ENCODE results near the gene IL11RA. TPM values are rescaled to one million over a fixed set of nuclear protein-coding genes. Genes with fewer than 3 reads are reported as not detected.

The IL11RA gene
- total and polyA plus RNA-seq, 9 of the 15 experiments (the other 6 are each of a cell fraction or from before 2014, with no cell fraction given), result 0.11 to 5.8 (median 2.8) TPM

DNA sequence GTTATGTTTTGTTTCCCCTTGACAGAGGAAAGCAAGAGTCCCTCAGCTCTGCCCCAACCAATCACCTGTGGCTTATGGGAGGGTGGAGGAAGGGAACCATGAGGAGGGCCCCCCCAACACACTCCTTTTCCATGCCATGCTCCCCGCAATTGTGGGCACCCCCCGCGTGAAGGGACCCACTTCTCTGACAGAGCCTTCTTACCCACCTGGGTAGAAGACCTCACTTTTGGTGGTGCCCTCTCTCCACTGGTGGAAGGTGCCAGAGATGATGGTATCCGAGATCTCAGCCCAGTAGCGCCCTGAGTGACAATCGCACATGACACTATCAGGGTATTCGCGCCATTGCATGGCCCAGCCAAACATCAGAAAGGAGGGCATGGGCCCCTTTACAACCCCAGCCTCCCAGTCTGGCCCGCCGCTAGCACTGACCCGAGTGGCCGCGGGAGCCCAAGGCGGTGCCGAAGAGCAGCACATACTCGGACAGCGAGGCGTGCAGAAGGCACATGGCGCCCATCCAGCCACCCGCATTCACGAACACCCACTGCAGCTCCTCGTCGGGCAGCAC is 15.1 kb upstream of the IL11RA start (continued):
- TF ChIP-seq, protein P1, sequence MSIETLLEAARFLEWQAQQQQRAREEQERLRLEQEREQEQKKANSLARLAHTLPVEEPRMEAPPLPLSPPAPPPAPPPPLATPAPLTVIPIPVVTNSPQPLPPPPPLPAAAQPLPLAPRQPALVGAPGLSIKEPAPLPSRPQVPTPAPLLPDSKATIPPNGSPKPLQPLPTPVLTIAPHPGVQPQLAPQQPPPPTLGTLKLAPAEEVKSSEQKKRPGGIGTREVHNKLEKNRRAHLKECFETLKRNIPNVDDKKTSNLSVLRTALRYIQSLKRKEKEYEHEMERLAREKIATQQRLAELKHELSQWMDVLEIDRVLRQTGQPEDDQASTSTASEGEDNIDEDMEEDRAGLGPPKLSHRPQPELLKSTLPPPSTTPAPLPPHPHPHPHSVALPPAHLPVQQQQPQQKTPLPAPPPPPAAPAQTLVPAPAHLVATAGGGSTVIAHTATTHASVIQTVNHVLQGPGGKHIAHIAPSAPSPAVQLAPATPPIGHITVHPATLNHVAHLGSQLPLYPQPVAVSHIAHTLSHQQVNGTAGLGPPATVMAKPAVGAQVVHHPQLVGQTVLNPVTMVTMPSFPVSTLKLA (conservative IDR thresholded peaks at IDR 0.05), result 0 out of 4 replicates have a peak, but pooled peaks of 1 of the 2 experiments have one; percentile 24
- TF ChIP-seq ZBTB7A (IDR thresholded peaks at IDR 0.05; ENCODE audit: borderline replicate concordance, control insufficient read depth, low read depth, low read length) (no peak), RB1 (IDR thresholded peaks at IDR 0.05; ENCODE audit: low read depth) (no peak), MYC (IDR thresholded peaks at IDR 0.05; ENCODE audit: low read depth, low read length) (peak; percentile 20; the same call in 1 of the 2 replicates), MYC (CRISPR knock-in tag; IDR thresholded peaks at IDR 0.05; ENCODE audit: borderline replicate concordance, low read depth) (no peak), CAMTA2 (CRISPR knock-in tag; conservative IDR thresholded peaks at IDR 0.05) (no peak), TCFL5 (CRISPR knock-in tag; conservative IDR thresholded peaks at IDR 0.05) (no peak)

DNA sequence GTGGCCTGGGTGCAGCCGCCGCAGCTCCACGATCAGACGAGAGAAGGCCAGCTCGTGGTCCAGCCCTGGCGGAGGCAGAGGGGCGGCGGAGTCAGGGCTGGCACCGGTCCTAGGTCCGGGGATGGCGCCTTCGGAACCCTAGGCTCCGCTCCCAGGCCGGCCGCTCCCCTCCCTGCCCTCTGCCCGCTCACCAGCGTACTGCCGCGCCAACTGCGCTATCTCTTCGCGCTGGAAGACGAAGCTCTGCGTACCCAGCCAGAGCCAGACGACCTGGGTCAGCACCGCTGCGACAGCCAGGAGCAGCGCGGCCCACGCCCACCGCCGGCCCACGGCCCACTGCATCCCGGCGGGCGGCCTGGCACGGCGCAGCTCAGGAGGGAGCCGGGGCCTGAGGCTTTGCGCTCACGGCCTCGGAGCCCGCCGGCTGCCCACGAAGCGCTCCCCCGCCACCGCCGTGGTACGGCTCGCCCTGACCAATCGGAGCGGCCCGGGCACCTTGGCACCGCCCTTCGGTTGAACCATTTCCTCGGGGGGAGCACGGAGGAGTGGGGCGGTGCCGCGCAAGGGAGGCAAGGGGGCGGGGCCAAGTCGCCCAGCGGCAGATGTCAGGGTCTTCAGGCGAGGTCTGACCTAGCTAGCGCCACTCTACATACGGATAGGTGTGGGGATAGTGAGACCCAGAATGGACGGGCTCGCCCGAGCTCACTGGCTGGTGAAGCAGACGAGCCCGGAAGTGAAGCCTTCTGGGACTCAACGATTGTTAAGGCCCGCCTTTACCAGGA is 14.4 kb upstream of the IL11RA start, which contains the start of gene SIGMAR1:
SIGMAR1 (minus strand) TSS at position 432 of the 782 bp plus-strand sequence; CDS start at position 342, 90 bp downstream.
- H3K9me3 ChIP-seq (replicated peaks; ENCODE audit: control insufficient read depth, insufficient read depth, low read depth, low read length), result no peaks in the 10 kb centered on the region
- no peaks in the 10 kb centered on the region for H3K27me3 ChIP-seq (ENCODE audit: control insufficient read depth in 2 of 2, insufficient read depth in 2 of 2, low read length in 2 of 2)
- FAIRE-seq (peak; percentile 44), DNase-seq (ENCODE audit: extremely low read depth in 1 of 4, low spot score in 3 of 4) (peak; percentile 78 to 88 (median 82)), ATAC-seq (peak; percentile 92)
- ChIA-PET CTCF (ENCODE audit: low intra/inter-chr PET ratio) (no interaction called here), POLR2A (interaction anchor here (0.8 to 1.7 kb wide), 3 partner anchors 9 to 14 kb away, joined by 4 to 7 read pairs (median 6); partner anchors contain the start of gene GALT)
- peaks cover 14% of the 10 kb centered on the region; the same call in 1 of the 3 replicates for H3K36me3 ChIP-seq (ENCODE audit: control insufficient read depth, insufficient read depth, low read length)
- H3K9me1 ChIP-seq (ENCODE audit: control insufficient read depth, insufficient read depth, low read length), result no peaks in the 10 kb centered on the region
- in situ Hi-C loops (cut with MboI) (no loop called here), intact Hi-C loops (cut with micrococcal nuclease) (no loop called here)
- BruUV-seq (replicated peaks), result no TSS peak
- peak within 1 kb of the TSS; percentile 54 for H3K4me3 ChIP-seq
- peaks cover 18% of the 10 kb centered on the region for H3K79me2 ChIP-seq (ENCODE audit: control insufficient read depth, insufficient read depth, low read length)
- peak within 1 kb of the TSS; percentile 82 for H3K4me2 ChIP-seq (ENCODE audit: insufficient read depth, low read length)
- H3K9ac ChIP-seq (ENCODE audit: insufficient read depth in 1 of 2, low read depth in 2 of 2, low read length in 2 of 2), result peak within 1 kb of the TSS; percentile 73 to 96
- H3K4me1 ChIP-seq (replicated peaks in 1 of 2; ENCODE audit: control insufficient read depth in 2 of 2, insufficient read depth in 2 of 2, low read length in 2 of 2), result peaks cover 5 to 23% of the 10 kb centered on the region in 2 experiments; a peak in 4 of 5 replicates
- peak within 1 kb of the TSS; percentile 65 for H3K27ac ChIP-seq (ENCODE audit: extremely low read depth, low read depth, low read length)
- H4K20me1 ChIP-seq (replicated peaks; ENCODE audit: control insufficient read depth, insufficient read depth, low read length), result 0 out of 2 replicates have a peak, but pooled peaks cover 4% of the 10 kb centered on the region
- peak within 1 kb of the TSS; percentile 92 for H2AFZ ChIP-seq (ENCODE audit: low read depth, low read length)
- WGBS (ENCODE audit: insufficient coverage, low coverage, missing lambda C conversion rate), result 13% methylated on average over 51 of the region's 74 CpGs
- TF ChIP-seq TRIM24 (IDR thresholded peaks at IDR 0.05), result no peak
- TF ChIP-seq POLR2G (IDR thresholded peaks at IDR 0.05; ENCODE audit: low read depth, low read length), result peak; percentile 85
- peak; percentile 12; the same call in 1 of the 2 replicates for TF ChIP-seq EP400 (IDR thresholded peaks at IDR 0.05)
- TF ChIP-seq, protein P2, sequence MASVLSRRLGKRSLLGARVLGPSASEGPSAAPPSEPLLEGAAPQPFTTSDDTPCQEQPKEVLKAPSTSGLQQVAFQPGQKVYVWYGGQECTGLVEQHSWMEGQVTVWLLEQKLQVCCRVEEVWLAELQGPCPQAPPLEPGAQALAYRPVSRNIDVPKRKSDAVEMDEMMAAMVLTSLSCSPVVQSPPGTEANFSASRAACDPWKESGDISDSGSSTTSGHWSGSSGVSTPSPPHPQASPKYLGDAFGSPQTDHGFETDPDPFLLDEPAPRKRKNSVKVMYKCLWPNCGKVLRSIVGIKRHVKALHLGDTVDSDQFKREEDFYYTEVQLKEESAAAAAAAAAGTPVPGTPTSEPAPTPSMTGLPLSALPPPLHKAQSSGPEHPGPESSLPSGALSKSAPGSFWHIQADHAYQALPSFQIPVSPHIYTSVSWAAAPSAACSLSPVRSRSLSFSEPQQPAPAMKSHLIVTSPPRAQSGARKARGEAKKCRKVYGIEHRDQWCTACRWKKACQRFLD (CRISPR knock-in tag; IDR thresholded peaks at IDR 0.05), result no peak
- no peak for TF ChIP-seq MTA2 (IDR thresholded peaks at IDR 0.05; ENCODE audit: low read depth)
